Measurements from ENCODE around the gene MAP3K20.

MAP3K20 gene

DNA sequence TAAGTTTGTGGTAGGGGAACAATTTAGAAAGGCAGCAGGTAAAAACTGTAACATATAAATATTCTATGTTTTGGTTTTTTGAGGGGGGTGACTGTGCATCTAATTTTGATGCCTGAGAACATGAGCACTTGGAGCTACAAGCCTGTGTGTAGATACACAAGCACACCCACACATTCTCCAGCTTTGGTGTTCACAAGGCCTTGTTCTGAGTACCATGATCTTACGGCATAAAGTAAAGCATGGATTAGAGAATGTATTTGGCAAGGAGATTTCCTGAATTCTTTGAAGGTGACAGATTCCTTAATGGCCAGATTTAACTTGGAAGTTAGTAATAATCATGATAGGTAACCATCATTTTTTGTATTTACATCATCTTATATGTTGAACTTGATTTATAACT lies 42.7 kb downstream of the MAP3K20 start:
- Histone ChIP-seq H3K4me3 (ENCODE audit: low read length) (no peak overlapping the region), H3K27ac (ENCODE audit: low read length) (peak overlapping the region; percentile 76), H2AFZ (ENCODE audit: low read depth, low read length) (no peak overlapping the region), H3K79me2 (ENCODE audit: low read length) (peaks cover 61% of the 10 kb centered on the region), H3K27me3 (ENCODE audit: low read depth, low read length) (no peaks in the 10 kb centered on the region), H4K20me1 (ENCODE audit: insufficient read depth, low read length) (peaks cover 4% of the 10 kb centered on the region; the same call in 1 of the 2 replicates), H3K4me2 (ENCODE audit: low read length) (peak overlapping the region; percentile 89), H3K9ac (ENCODE audit: low read length) (0 out of 2 replicates have a peak overlapping the region, but pooled peaks have one; percentile 64), H3K36me3 (replicated peaks; ENCODE audit: low read depth, low read length) (peaks cover 6% of the 10 kb centered on the region), H3K4me1 (ENCODE audit: low read length) (peaks cover 35% of the 10 kb centered on the region), H3K9me3 (ENCODE audit: insufficient read depth, low read length) (no peaks in the 10 kb centered on the region)
- TF ChIP-seq EZH2phosphoT487 (IDR thresholded peaks at IDR 0.05; ENCODE audit: low read depth) = no peak
- TF ChIP-seq, protein P1, sequence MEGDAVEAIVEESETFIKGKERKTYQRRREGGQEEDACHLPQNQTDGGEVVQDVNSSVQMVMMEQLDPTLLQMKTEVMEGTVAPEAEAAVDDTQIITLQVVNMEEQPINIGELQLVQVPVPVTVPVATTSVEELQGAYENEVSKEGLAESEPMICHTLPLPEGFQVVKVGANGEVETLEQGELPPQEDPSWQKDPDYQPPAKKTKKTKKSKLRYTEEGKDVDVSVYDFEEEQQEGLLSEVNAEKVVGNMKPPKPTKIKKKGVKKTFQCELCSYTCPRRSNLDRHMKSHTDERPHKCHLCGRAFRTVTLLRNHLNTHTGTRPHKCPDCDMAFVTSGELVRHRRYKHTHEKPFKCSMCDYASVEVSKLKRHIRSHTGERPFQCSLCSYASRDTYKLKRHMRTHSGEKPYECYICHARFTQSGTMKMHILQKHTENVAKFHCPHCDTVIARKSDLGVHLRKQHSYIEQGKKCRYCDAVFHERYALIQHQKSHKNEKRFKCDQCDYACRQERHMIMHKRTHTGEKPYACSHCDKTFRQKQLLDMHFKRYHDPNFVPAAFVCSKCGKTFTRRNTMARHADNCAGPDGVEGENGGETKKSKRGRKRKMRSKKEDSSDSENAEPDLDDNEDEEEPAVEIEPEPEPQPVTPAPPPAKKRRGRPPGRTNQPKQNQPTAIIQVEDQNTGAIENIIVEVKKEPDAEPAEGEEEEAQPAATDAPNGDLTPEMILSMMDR (IDR thresholded peaks at IDR 0.05; ENCODE audit: low read depth, low read length) = no peak

DNA sequence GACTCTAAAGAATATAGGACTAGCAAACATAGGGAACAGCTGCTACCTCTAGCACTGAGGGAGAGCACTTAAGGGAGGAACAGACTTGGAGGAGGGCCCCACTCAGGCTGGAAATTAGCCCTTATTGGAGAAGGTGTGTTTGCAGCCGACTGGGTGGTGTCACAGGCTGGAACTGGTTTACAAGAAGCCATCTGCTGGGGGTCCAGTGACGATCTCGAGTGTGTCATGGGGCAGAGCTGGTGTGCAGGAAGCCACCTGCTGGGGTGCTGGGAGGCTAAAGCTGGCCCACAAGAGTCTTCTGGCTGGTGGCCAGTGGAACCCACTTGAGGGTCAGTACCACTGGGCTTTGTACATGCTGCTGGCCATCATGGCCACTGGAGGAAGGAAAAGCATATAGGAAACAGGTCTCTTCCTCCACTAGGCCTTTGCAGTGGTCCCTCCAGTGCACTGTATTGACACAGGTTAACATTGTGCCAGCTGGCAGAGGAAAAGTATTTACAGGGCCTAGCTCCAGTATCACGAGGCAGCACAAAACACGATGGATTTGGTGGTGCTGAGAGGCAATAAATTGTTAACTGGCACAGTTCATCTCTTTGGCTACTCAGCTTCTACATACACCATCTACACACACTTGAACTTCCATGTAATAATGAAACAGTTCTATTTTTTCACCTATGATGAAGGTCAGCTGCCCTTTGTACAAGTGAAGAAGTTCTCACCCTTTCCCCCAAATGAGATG lies 43.6 kb downstream of the MAP3K20 start:
- Histone ChIP-seq H3K4me3 (ENCODE audit: low read length) (peak overlapping the region; percentile 61), H3K36me3 (replicated peaks; ENCODE audit: low read depth, low read length) (peaks cover 9% of the 10 kb centered on the region), H4K20me1 (ENCODE audit: insufficient read depth, low read length) (peaks cover 9% of the 10 kb centered on the region; the same call in 1 of the 2 replicates), H2AFZ (ENCODE audit: low read depth, low read length) (peak overlapping the region; percentile 7; the same call in 1 of the 2 replicates), H3K4me1 (ENCODE audit: low read length) (peaks cover 43% of the 10 kb centered on the region), H3K27ac (ENCODE audit: low read length) (peak overlapping the region; percentile 76), H3K9ac (ENCODE audit: low read length) (peak overlapping the region; percentile 64), H3K4me2 (ENCODE audit: low read length) (peak overlapping the region; percentile 89), H3K27me3 (ENCODE audit: low read depth, low read length) (no peaks in the 10 kb centered on the region), H3K79me2 (ENCODE audit: low read length) (peaks cover 60% of the 10 kb centered on the region), H3K9me3 (ENCODE audit: insufficient read depth, low read length) (no peaks in the 10 kb centered on the region)
- TF ChIP-seq EZH2phosphoT487 (IDR thresholded peaks at IDR 0.05; ENCODE audit: low read depth) = no peak
- TF ChIP-seq, protein P1 (IDR thresholded peaks at IDR 0.05; ENCODE audit: low read depth, low read length) = 0 out of 2 replicates have a peak, but pooled peaks have one; percentile 7

DNA sequence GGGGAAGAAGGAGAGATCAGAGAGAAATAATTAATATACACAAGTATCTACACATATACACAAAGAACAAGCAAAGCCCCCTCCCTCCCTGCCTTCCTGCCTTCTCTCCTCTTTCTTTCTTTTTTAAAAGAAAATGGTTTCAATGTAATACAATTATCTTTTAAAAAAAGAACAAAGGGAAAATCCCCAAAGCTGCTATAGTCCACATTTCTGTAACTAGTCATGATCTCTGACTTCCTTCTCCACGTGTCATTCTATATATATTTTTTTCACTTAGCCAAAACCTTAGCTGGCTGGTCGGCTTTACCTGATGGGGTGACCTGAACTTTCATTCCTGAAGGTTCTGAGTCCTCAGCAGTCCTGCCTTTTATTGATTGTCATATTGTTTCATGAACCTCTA lies 44.3 kb downstream of the MAP3K20 start:
- Histone ChIP-seq H3K9ac (ENCODE audit: low read length) (peak overlapping the region; percentile 64), H3K9me3 (ENCODE audit: insufficient read depth, low read length) (no peaks in the 10 kb centered on the region), H3K79me2 (ENCODE audit: low read length) (peaks cover 58% of the 10 kb centered on the region), H4K20me1 (ENCODE audit: insufficient read depth, low read length) (peaks cover 9% of the 10 kb centered on the region; the same call in 1 of the 2 replicates), H3K4me1 (ENCODE audit: low read length) (peaks cover 51% of the 10 kb centered on the region), H3K27ac (ENCODE audit: low read length) (peak overlapping the region; percentile 76), H3K4me2 (ENCODE audit: low read length) (peak overlapping the region; percentile 89), H2AFZ (ENCODE audit: low read depth, low read length) (no peak overlapping the region), H3K36me3 (replicated peaks; ENCODE audit: low read depth, low read length) (peaks cover 12% of the 10 kb centered on the region), H3K27me3 (ENCODE audit: low read depth, low read length) (no peaks in the 10 kb centered on the region), H3K4me3 (ENCODE audit: low read length) (peak overlapping the region; percentile 61)
- no peak for TF ChIP-seq EZH2phosphoT487 (IDR thresholded peaks at IDR 0.05; ENCODE audit: low read depth)
- TF ChIP-seq, protein P1 (IDR thresholded peaks at IDR 0.05; ENCODE audit: low read depth, low read length) = no peak

DNA sequence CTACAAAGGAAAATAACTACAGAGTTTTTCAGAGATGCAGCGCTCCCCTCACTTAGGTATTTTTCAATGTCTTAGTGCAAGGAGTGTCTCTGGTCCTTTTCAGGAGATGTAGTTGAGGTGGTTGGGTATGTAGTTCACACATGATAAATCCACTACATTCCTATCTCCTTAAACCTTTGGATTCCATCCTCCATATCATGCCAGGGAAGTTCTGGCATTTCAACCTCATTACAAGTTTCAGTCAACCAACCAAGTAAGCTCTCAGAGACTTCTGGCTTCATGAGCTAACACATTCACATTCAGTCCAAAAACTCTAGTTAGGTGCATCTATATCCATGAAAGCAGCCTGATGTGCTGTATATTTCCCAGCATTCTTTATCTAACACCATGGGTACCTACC lies 47.3 kb downstream of the MAP3K20 start:
- Histone ChIP-seq H3K9ac (ENCODE audit: low read length) (no peak overlapping the region), H3K79me2 (ENCODE audit: low read length) (peaks cover 36% of the 10 kb centered on the region), H4K20me1 (ENCODE audit: insufficient read depth, low read length) (peaks cover 9% of the 10 kb centered on the region)

More for the DNA sequence above, 47.3 kb downstream of the MAP3K20 start:
- no peaks in the 10 kb centered on the region for H3K9me3 ChIP-seq (ENCODE audit: insufficient read depth, low read length)
- 0 out of 2 replicates have a peak overlapping the region, but pooled peaks have one; percentile 15 for H3K27ac ChIP-seq (ENCODE audit: low read length)
- H3K4me3 ChIP-seq (ENCODE audit: low read length) = no peak overlapping the region
- peaks cover 59% of the 10 kb centered on the region for H3K4me1 ChIP-seq (ENCODE audit: low read length)
- no peaks in the 10 kb centered on the region for H3K27me3 ChIP-seq (ENCODE audit: low read depth, low read length)
- no peak for TF ChIP-seq EZH2phosphoT487 (IDR thresholded peaks at IDR 0.05; ENCODE audit: low read depth)
- TF ChIP-seq, protein P1 (IDR thresholded peaks at IDR 0.05; ENCODE audit: low read depth, low read length) = no peak
- H3K36me3 ChIP-seq (replicated peaks; ENCODE audit: low read depth, low read length) = peaks cover 12% of the 10 kb centered on the region
- peak overlapping the region; percentile 39 for H3K4me2 ChIP-seq (ENCODE audit: low read length)
- no peak overlapping the region for H2AFZ ChIP-seq (ENCODE audit: low read depth, low read length)
